WTC11 (cell line): ENCODE data around the gene SH2B3. TPM values are rescaled to one million over a fixed set of nuclear protein-coding genes. Genes with fewer than 3 reads are reported as not detected.

Experiments
- ATAC-seq: fragments of 200-7000 bp; cut with Tn5 transposase; 2 replicates; pipeline ENCODE4 v1.10.0; 2021; ENCODE audit warnings: mild to moderate bottlenecking, moderate library complexity
- CTCF ChIA-PET: fragments of 300-600 bp; sonication (Branson Sonifier 250); formaldehyde crosslinking; loops from one replicate; lab custom pipeline; 2021; ENCODE audit warnings: antibody characterized with exemption; lab: Charles Lee
- POLR2A ChIA-PET: fragments of 350-600 bp; sonication (Branson Sonifier 250); formaldehyde crosslinking; loops from one replicate; lab custom pipeline; 2021; ENCODE audit warnings: antibody characterized with exemption; lab: Charles Lee
- DNase-seq: peaks from one replicate; pipeline ENCODE4 v3.0.0; 2021; ENCODE audit warnings: low spot score
- H3K27ac Mint-ChIP-seq: 2 replicates; pipeline ENCODE4 v1.8.0; 2021; ENCODE audit warnings: mixed read lengths
- H3K27me3 Mint-ChIP-seq: 2 replicates; pipeline ENCODE4 v1.8.0; 2021; ENCODE audit warnings: low read depth, mild to moderate bottlenecking, moderate library complexity, mixed read lengths
- H3K36me3 Mint-ChIP-seq: 2 replicates; pipeline ENCODE4 v1.8.0; 2021; ENCODE audit warnings: mixed read lengths
- H3K4me1 Mint-ChIP-seq: 2 replicates; pipeline ENCODE4 v1.8.0; 2022; ENCODE audit warnings: mixed read lengths
- H3K4me3 Mint-ChIP-seq: 2 replicates; pipeline ENCODE4 v1.8.0; 2021; ENCODE audit warnings: mild to moderate bottlenecking, moderate library complexity, mixed read lengths
- H3K9me3 Mint-ChIP-seq: 2 replicates; pipeline ENCODE4 v1.8.0; 2021; ENCODE audit warnings: mixed read lengths
- AR ChIP-seq: fragments of 250-450 bp; sonication (Bioruptor Pico); IDR thresholded peaks from 2 replicates; pipeline ENCODE4 v1.9.0; 2021; ENCODE audit warnings: mild to moderate bottlenecking
- CBFB ChIP-seq: sonication (generic); formaldehyde crosslinking; IDR thresholded peaks from 2 replicates; pipeline ENCODE4 v1.8.1; 2022; ENCODE audit warnings: mild to moderate bottlenecking, low read depth, missing genetic modification reagents
- CREM ChIP-seq: sonication (generic); formaldehyde crosslinking; IDR thresholded peaks from 2 replicates; pipeline ENCODE4 v1.8.1; 2022; ENCODE audit warnings: mild to moderate bottlenecking, missing genetic modification reagents, moderate library complexity
- CTCF ChIP-seq: fragments of 200-600 bp; IDR thresholded peaks from 2 replicates; pipeline ENCODE4 v1.8.0; 2022; ENCODE audit warnings: antibody characterized with exemption
- EMX1 ChIP-seq: fragments of 250-450 bp; sonication (Bioruptor Pico); IDR thresholded peaks from 2 replicates; pipeline ENCODE4 v1.8.0; 2021; ENCODE audit warnings: mild to moderate bottlenecking
- ERG ChIP-seq: fragments of 250-450 bp; sonication (Bioruptor Pico); IDR thresholded peaks from 2 replicates; pipeline ENCODE4 v1.8.0; 2021; ENCODE audit warnings: mild to moderate bottlenecking
- ESRRA ChIP-seq: sonication (generic); formaldehyde crosslinking; IDR thresholded peaks from 2 replicates; pipeline ENCODE4 v1.8.1; 2022; ENCODE audit warnings: mild to moderate bottlenecking, missing genetic modification reagents, borderline replicate concordance
- FOXK1 ChIP-seq: sonication (generic); formaldehyde crosslinking; IDR thresholded peaks from 2 replicates; pipeline ENCODE4 v1.8.0; 2022; ENCODE audit warnings: mild to moderate bottlenecking, moderate library complexity, missing genetic modification reagents
- FOXP1 ChIP-seq: sonication (generic); formaldehyde crosslinking; IDR thresholded peaks from 2 replicates; pipeline ENCODE4 v1.8.0; 2022; ENCODE audit warnings: missing genetic modification reagents, mild to moderate bottlenecking, moderate library complexity, borderline replicate concordance
- GRHL2 ChIP-seq: fragments of 250-450 bp; sonication (Bioruptor Pico); IDR thresholded peaks from 2 replicates; pipeline ENCODE4 v1.8.0; 2022; ENCODE audit warnings: mild to moderate bottlenecking, moderate library complexity; ENCODE audit not compliant: insufficient replicate concordance, severe bottlenecking
- NR2C2 ChIP-seq: sonication (generic); formaldehyde crosslinking; IDR thresholded peaks from 2 replicates; pipeline ENCODE4 v1.8.0; 2022; ENCODE audit warnings: mild to moderate bottlenecking, missing genetic modification reagents
- SP1 ChIP-seq: sonication (generic); formaldehyde crosslinking; conservative IDR thresholded peaks from 2 replicates; pipeline ENCODE4 v1.8.1; 2022; ENCODE audit warnings: missing genetic modification reagents
- ZNF138 ChIP-seq: sonication (generic); formaldehyde crosslinking; conservative IDR thresholded peaks from 2 replicates; pipeline ENCODE4 v1.8.1; 2022; ENCODE audit warnings: mild to moderate bottlenecking, moderate library complexity, missing genetic modification reagents
- ZNF219 ChIP-seq: sonication (generic); formaldehyde crosslinking; IDR thresholded peaks from 2 replicates; pipeline ENCODE4 v1.8.0; 2023; ENCODE audit warnings: missing genetic modification reagents, mild to moderate bottlenecking, borderline replicate concordance
- ZNF281 ChIP-seq: sonication (generic); formaldehyde crosslinking; IDR thresholded peaks from 2 replicates; pipeline ENCODE4 v1.8.0; 2023; ENCODE audit warnings: mild to moderate bottlenecking, missing genetic modification reagents
- ZNF396 ChIP-seq: fragments of 250-450 bp; sonication (Bioruptor Pico); IDR thresholded peaks from 2 replicates; pipeline ENCODE4 v1.8.0; 2021; ENCODE audit warnings: mild to moderate bottlenecking, moderate library complexity, borderline replicate concordance
- total RNA-seq: library from RNA; stranded (reverse); gene quantifications from 3 replicates; pipeline ENCODE4 v1.2.3, GENCODE V29; 2021
- TF ChIP-seq, protein P1 (sequence below): fragments of 250-450 bp; sonication (Bioruptor Pico); IDR thresholded peaks from 2 replicates; pipeline ENCODE4 v2.1.2; 2022; ENCODE audit warnings: mild to moderate bottlenecking, moderate library complexity

The SH2B3 gene
- total RNA-seq, 1 experiment from 2014 or later: 31.8 TPM

DNA sequence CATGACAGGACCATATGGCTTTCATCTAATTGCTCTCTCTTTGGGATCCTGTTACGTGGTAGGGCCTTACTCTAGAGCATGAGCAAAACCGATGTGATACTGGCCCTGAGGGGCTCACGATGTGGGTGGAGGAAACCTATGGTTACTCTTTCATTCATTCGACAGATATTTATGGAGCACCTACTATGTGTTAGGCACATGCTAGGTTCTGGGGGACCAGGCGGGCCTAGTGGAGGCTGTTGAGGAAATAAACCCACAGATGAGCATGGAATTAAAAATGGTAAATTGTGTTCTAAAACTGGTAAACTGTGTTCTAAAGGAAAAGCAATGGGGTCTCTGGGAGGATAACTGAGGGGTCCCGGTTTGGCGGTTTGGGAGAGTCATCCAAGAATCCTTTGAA is 14.8 kb downstream of the SH2B3 start (continued):
- TF ChIP-seq ZNF396 (CRISPR knock-in tag) (no peak), ZNF281 (CRISPR knock-in tag) (no peak), NR2C2 (CRISPR knock-in tag) (no peak), GRHL2 (no peak)
- TF ChIP-seq, all 79 proteins: peak for 0

DNA sequence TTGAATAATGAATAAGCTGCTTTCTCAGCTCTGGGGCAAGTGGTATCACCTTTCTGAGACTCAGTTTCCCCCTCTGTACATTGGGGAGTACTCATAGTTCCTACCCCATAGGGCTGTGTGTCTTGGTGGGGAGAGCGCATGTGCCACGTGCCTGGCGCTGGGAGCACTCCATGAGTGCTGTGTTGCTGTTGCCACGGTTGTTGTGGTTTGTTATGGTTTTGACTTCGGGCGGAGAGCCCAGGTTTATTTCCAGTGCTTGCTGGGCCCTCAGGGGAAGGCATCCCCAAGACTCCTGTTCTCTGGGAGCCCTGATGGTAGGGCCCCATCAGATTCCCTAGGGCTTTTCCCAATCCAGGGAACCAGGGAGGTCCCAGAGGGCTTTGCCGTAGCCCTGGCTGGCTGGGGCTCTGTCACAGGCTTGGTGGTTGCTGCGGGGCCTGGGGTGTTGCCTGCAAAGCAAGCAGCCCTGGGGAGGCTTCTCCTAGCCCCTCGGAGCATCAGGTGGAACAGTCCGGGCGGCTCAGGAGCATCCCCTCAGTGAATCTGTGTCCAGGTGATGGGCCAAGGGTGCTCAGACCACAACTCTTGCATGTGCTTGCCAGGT is 18.6 kb downstream of the SH2B3 start:
- Mint-ChIP-seq H3K27me3 (no peaks in the 10 kb centered on the region), H3K9me3 (no peaks in the 10 kb centered on the region), H3K36me3 (peaks cover 17% of the 10 kb centered on the region), H3K4me1 (peaks cover 42% of the 10 kb centered on the region), H3K27ac (peak overlapping the region; percentile 57), H3K4me3 (no peak overlapping the region)
- no peak for DNase-seq
- ChIA-PET POLR2A (interaction anchor here (1.0 kb wide), 1 partner anchor 11 kb away, joined by 3 read pairs; no protein-coding TSS in a partner anchor), CTCF (interaction anchor here (0.6 to 3.4 kb wide), 15 partner anchors 9 to 486 kb away, joined by 3 to 24 read pairs (median 6); no protein-coding TSS in a partner anchor)
- TF ChIP-seq FOXK1 (CRISPR knock-in tag): no peak
- no peak; the same call in 1 of the 2 replicates for ATAC-seq

DNA sequence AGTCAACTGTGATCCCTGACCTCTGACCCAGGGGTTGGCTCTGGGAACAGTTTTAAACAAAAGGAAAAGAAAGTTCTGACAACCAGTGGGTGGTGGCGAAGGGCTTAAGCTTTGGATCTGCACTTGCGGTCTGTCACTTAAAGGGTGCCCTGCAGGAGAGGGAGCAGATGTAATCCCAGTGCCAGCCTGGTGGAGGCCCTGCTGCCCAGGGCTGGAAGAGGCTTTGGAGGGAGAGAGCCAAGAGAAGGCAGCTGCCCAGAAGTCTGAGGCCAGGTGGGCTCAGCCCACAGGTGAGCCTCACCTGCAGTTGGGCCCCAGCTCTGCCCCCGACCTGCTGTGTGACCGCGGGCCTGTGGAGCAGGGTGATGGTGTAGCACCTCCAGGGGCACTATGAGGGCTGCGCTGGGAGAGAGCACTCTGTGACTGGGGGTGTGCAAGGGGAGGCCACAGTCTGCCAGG is 19.1 kb downstream of the SH2B3 start:
- Mint-ChIP-seq H3K9me3 (no peaks in the 10 kb centered on the region), H3K4me3 (no peak overlapping the region), H3K36me3 (peaks cover 13% of the 10 kb centered on the region), H3K27ac (peak overlapping the region; percentile 57), H3K27me3 (no peaks in the 10 kb centered on the region), H3K4me1 (peaks cover 45% of the 10 kb centered on the region)
- POLR2A ChIA-PET: interaction anchor here (0.6 to 1.0 kb wide), 2 partner anchors 10 to 20 kb away, joined by 3 read pairs; no protein-coding TSS in a partner anchor
- CTCF ChIA-PET: interaction anchor here (0.6 to 3.4 kb wide), 17 partner anchors 9 to 487 kb away, joined by 3 to 24 read pairs (median 5); no protein-coding TSS in a partner anchor
- peak; percentile 82 for ATAC-seq
- DNase-seq: no peak
- TF ChIP-seq CBFB (no peak), SP1 (no peak), ESRRA (CRISPR knock-in tag) (no peak), ZNF138 (CRISPR knock-in tag) (no peak), CTCF (0 out of 2 replicates have a peak, but pooled peaks have one; percentile 11)
- TF ChIP-seq, protein P1, sequence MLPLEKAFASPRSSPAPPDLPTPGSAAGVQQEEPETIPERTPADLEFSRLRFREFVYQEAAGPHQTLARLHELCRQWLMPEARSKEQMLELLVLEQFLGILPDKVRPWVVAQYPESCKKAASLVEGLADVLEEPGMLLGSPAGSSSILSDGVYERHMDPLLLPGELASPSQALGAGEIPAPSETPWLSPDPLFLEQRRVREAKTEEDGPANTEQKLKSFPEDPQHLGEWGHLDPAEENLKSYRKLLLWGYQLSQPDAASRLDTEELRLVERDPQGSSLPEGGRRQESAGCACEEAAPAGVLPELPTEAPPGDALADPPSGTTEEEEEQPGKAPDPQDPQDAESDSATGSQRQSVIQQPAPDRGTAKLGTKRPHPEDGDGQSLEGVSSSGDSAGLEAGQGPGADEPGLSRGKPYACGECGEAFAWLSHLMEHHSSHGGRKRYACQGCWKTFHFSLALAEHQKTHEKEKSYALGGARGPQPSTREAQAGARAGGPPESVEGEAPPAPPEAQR (CRISPR knock-in tag): no peak

DNA sequence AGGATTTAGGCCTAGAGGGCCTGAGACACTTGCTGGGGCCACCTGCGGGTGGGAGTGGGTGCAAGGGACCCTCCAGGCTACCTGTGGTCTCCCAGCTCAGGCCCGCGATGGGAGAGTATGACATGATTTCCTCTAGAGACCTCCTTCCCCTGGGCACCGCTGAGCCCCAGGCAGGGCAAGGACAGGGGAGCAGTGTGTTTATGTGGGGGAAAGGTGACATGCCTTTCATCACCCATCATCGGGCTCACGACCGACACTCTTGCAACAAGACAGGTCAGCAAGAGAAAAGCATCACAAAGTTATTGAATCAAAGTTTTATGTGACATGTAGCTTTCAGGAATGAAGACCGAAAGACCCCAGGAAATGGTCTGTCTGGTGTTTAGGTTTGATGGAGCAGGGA is 19.9 kb downstream of the SH2B3 start:
- ChIA-PET CTCF (interaction anchor here (0.8 to 3.4 kb wide), 5 partner anchors 12 to 29 kb away, joined by 5 to 24 read pairs (median 7); no protein-coding TSS in a partner anchor), POLR2A (no interaction called here)
- H3K4me3 Mint-ChIP-seq: no peak overlapping the region
- TF ChIP-seq FOXP1 (CRISPR knock-in tag) (no peak), CREM (CRISPR knock-in tag) (no peak), ERG (CRISPR knock-in tag) (no peak), GRHL2 (no peak), AR (CRISPR knock-in tag) (no peak), EMX1 (no peak), NR2C2 (CRISPR knock-in tag) (no peak), ZNF219 (CRISPR knock-in tag) (no peak)

More for the DNA sequence above, 19.9 kb downstream of the SH2B3 start:
- Mint-ChIP-seq H3K36me3 (peaks cover 8% of the 10 kb centered on the region), H3K27me3 (no peaks in the 10 kb centered on the region), H3K4me1 (peaks cover 50% of the 10 kb centered on the region), H3K27ac (peak overlapping the region; percentile 57), H3K9me3 (no peaks in the 10 kb centered on the region)
- DNase-seq (no peak), ATAC-seq (no peak)
